Hindlimb muscle (tissue), 1 donor: ENCODE data around the gene SEC31A. TPM values are rescaled to one million over a fixed set of nuclear protein-coding genes. Genes with fewer than 3 reads are reported as not detected.
"Not testable (repeated sequence)": the region's sequence is repeated elsewhere in the genome, so short reads cannot be mapped to it uniquely, and the experiment has no call there.

Experiments
- DNase-seq: peaks from one replicate; pipeline ENCODE4 v3.0.0-alpha.2; 2013
- polyA plus RNA-seq: library from polyadenylated mRNA; unstranded; fragments of 120-200 nt; gene quantifications from one replicate; pipeline ENCODE4 v1.2.1, GENCODE V29; 2013; ENCODE audit not compliant: insufficient read length

Gene SEC31A
- polyA plus RNA-seq: 161 TPM

GRCh38 chr4:82890901-82891706 is at the start of gene SEC31A:
Gene SEC31A (minus strand): TSS chr4:82891153. CDS start chr4:82881936, 9,217 bp downstream.
- DNase-seq: peak; percentile 96

DNA sequence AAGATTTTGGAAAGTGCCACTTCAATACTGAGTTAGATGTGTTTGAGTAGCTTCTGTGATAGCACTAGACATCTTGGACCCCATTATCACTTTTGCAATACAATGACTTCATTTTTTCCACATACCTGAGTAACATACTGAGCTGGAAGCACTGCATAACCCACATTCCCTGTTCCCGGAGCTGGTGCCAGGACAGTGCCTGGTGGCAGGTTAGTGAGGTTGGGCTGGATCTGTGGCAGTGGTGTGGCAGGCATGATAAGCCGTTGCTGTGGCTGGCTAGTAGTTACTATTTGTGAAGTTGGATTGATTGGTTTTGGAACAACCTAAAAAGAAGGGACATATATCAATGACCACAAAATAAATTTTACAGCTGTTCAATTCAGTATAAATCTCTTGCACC is 48.5 kb upstream of the SEC31A start:
- no peak for DNase-seq

DNA sequence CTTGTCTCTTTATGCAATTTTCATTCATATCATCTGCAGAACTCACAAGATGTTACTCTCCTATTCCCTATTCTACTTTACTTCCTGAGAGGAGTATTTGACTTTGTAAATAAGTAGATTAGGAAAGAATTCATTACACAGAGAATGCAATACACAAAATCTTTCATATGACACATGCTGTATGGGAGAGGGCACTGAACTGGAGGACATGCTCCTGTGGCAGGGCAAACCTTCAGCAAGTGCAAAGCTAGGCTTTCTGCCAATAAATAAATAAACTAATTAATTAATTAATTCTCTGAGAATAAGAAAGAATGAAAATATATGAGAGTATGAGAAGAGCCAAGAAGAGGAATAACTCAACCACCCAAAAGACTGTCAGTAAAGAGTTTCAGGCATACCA is 43.5 kb upstream of the SEC31A start:
- DNase-seq: no peak

DNA sequence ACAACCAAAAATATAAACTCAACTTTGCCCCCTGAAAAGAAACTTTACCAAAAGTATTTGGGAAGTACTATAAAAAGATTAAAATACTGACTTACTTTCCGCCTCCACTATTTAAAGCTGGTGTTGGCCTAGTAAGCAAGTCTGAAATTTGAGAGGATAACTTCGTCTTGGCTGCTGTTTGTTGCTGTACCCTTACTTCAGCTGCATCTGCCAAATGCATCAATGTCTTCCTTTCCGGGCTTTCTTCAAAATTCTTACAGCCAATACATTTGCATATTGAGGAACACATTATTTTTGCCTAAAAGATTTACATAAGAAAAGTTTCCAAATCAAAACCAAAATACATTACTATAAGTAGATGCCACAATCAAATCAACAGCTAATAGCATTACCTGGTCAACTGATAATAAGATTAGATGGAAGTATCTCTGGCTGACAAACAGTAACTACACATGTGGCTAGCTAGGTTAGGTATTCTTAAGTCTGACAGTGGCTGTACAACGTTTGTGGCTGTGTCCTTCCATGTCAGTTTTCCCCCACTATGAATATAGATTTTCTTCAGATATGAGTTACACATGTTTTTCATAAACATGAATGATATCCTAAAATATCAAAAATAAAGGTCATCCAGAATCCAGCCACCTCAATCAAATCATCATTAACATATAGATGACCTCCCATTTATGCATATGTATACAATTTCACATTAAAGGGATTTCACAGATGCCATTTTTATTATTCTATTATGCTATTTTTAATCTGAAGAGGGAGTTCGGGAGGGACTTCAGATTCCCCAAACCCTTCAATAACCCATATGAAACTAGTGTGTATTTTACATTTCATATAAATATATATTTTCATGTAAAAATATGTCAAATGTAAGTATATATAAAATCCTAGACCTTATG is 40.1 kb upstream of the SEC31A start:
- peak; percentile 4 for DNase-seq

DNA sequence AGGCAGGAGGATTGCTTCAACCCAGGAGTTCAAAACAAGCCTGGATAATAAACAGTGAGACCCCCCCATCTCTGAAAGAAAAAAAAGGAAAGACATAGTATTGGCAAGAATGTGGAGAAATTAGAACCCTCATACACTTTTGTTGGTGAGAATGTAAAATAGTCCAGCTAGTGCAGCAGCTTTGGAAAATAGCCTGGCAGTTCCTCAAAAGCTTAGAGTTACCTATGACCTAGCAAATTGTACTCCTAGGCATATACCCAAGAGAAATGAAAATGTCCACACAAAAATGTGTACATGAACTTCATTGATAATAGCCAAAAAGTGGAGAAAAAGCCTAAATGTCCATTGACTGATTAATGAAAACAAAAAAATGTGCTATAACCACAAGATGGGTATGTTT is 30.8 kb upstream of the SEC31A start:
- no peak for DNase-seq

DNA sequence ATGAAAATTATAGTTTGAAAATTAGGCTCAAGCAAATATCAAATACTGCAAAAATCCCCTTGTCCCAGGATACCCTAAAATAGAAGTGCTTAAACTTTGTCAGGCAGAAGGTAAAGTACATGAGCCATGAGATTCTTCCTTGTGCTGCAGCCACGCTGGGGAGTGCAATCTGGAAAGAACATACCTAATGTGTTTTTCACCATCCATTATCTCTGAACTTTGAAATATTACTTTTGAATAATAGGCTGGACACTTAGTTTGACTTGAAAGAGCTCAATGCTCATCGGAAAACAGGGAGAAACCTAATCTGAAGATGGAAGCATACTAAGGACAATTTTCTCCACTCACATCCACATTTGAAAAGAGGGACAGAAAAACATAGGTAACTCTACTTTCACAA is 28.4 kb upstream of the SEC31A start:
- no peak for DNase-seq

DNA sequence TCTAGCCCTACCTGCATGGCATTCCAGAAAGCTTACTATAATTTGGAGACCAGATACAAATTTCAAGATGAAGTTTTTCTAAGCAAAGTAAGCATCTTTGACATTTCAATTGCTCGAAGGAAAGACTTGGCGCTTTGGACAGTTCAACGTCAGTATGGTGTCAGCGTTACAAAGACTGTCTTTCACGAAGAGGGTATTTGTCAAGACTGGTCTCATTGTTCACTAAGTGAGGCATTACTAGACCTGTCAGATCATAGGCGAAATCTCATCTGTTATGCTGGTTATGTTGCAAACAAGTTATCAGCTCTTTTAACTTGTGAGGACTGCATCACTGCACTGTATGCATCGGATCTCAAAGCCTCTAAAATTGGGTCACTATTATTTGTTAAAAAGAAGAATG is 27.1 kb upstream of the SEC31A start:
- DNase-seq: no peak

- DNase-seq: not testable (repeated sequence)
Observed at GRCh38 chr4:82913968-82914367, 23.0 kb upstream of the SEC31A start.

GRCh38 chr4:82913305-82913704 is 22.4 kb upstream of the SEC31A start:
- no peak for DNase-seq

DNA sequence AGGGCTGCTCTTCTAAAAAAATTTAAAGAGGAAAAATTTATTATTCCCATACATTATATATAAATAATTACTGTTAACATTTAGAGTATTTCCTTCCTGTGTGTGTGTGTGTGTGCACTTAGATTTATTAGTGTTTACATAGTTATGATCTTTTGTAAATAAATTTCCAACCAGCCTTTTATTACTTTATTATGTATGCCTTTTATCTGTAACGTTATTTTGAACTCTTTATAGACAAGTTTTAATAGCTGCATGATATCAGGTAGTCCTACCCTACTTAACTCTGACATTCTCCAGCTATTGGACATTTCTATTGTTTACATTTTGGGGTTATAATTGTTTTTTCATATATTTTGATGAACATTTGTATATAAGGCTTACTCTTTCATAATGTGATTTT is 18.4 kb upstream of the SEC31A start:
- DNase-seq: no peak

GRCh38 chr4:82906469-82906868 is 15.5 kb upstream of the SEC31A start:
- DNase-seq: no peak

DNA sequence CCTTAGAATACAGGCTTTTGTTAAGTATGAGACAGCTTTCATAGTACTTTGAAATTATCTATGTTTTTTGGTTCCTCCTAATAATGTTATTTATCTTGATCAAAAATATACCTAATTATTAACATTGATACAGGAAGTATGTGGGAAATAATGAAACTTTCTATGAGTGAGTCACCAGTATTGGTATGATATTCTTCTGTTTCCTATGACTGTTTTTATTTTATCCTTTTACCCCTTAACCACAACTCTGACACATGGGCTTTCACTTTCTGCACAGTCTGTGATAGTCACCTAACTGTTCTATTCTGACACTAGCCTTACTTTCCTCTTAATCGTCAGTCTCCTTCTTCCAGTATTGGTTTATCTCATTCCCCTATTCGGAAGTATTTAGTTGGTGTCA is 14.3 kb upstream of the SEC31A start:
- DNase-seq: no peak

DNA sequence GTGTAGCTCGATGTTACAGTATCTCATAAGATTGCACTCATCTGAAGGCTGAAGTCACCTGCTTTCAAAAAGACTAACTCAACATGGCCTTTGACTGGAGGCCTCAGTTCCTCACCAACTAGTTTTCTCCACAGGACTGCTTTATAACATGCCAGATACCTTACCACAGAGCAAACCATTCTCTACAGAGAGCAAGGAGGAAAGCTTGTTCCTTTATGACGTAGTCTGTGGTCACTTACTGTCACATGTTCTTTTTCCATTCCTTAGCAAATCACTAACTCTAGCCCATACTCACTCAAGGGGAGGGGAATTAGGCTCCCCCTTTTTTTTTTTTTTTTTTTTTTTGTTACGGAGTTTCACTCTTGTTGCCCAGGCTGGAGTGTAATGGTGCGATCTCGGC is 12.8 kb upstream of the SEC31A start:
- no peak for DNase-seq

- DNase-seq: no peak
Observed at GRCh38 chr4:82901183-82901718, 10.3 kb upstream of the SEC31A start.

DNA sequence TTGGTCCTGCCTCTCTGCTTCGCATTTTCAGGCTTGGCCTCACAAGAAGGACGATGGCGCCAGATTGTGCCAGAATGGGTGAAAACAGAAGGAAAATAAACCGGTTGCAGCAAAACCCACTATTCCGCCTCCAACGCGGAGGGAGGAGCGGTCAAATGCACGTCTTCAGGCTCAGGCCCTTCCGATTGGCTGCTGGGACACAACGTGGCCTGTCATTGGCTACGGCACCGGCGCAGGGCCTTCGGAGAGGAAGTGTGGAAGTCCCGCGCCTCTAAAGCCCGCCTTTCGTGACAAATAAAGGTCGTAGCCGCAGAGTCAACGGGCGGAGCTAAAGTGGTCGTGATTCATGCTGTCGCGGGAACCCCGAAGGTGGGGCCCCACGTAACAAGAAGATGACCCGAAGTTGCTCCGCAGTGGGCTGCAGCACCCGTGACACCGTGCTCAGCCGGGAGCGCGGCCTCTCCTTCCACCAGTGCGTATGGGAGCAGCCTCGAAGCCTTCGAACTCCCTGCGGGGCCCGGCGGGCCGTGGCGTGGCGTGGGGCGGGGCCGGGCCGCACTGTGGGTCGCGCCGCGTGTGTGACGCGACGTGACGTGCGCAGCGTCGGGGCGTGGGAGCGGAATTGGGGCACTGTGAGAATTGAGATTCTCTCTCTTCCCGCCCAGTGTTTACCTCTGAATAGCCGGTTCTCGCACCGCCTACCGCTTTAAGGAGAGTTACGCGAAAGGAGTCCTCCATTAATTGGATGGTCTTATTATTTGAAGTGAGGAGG is 9.6 kb upstream of the SEC31A start, which contains the start of gene THAP9:
Gene THAP9 (plus strand): TSS at position 325 of the 772 bp plus-strand sequence. CDS start 68 bp downstream, at position 393.
- peak; percentile 99 for DNase-seq

DNA sequence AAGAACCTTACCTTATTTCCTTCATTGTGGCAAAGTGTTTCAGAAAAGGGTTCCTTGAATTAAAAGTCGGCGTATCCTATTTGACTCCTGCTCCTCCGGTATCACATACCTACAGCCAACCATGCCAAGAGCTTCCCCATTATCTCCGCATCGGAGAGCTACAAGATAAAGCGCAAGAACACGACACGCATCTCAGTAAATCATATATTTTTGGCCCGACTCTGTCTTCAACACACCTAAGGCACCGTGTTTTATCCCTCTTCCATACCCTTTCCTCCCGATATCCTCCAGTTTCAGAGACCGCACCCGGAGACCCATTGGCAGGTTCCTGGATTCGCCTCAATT is 9.1 kb upstream of the SEC31A start:
- DNase-seq: no peak

- no peak for DNase-seq
Observed at GRCh38 chr4:82899374-82900065, 8.6 kb upstream of the SEC31A start.

GRCh38 chr4:82898322-82899243 is 7.6 kb upstream of the SEC31A start:
- DNase-seq: no peak

DNA sequence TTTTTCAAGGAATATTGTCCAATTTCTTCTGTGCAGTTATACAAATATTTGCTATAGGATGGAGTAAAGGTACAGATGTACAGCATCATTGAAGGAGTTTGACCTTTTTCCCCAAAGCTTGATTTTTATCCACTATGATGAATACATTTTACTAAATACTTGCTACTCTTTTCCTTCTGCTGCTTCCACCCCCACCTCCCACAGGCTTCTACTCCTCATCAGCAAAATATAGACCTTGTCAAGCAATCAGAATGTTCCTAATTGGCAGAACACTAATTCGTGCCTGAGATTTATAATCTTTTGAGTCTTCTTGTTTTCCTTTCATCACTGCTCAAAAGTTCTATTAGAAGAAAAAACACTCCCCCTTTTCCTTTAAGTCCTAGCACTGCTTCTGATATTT is 5.8 kb upstream of the SEC31A start:
- no peak for DNase-seq

DNA sequence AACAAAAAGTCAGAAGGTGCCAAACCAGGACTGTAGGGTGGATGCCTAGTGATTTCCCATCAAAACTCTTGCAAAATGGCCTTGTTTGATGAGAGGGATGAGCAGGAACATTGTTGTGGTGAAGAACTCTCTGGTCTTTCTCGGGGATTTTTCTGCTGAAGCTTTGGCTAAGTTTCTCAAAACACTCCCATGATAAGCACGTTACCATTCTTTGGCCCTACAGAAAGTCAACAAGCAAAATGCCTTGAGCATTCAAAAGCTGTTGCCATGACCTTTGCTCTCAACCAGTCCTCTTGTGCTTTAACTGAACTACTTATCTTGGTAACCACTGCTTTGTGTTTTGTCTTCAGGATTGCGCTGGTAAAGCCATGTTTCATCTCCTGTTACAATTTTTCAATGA is 3.0 kb upstream of the SEC31A start:
- no peak for DNase-seq

GRCh38 chr4:82892467-82892802 is 1.5 kb upstream of the SEC31A start:
- no peak for DNase-seq
